Measurements from ENCODE around the gene KCTD6.
"Not testable (repeated sequence)": the region's sequence is repeated elsewhere in the genome, so short reads cannot be mapped to it uniquely, and the experiment has no call there.

Gene KCTD6

GRCh38 chr3:58527440-58527839, 35.5 kb downstream of the KCTD6 start:
- not testable (repeated sequence) for DNase-seq

- no peak for DNase-seq
Observed at GRCh38 chr3:58528629-58529028, 36.7 kb downstream of the KCTD6 start.

GRCh38 chr3:58529516-58530353, 37.8 kb downstream of the KCTD6 start:
- peak; percentile 85 for DNase-seq

- no peak for DNase-seq
Observed at GRCh38 chr3:58530354-58530865, 38.5 kb downstream of the KCTD6 start.

GRCh38 chr3:58531555-58531954, 39.7 kb downstream of the KCTD6 start:
- DNase-seq: no peak

- DNase-seq: peak; percentile 50
Observed at GRCh38 chr3:58531956-58532355, 40.1 kb downstream of the KCTD6 start.

GRCh38 chr3:58532794-58533220, 40.9 kb downstream of the KCTD6 start:
- DNase-seq: peak; percentile 89

- no peak for DNase-seq
Observed at GRCh38 chr3:58534592-58535494, 42.9 kb downstream of the KCTD6 start.

GRCh38 chr3:58535531-58536500, 43.9 kb downstream of the KCTD6 start:
- DNase-seq: peak; percentile 49

- DNase-seq: no peak
Observed at GRCh38 chr3:58536501-58537411, 44.9 kb downstream of the KCTD6 start, which contains the start of gene ACOX2. Gene ACOX2, minus strand, starts transcription at chr3:58537190. Its CDS starts 2,084 bp downstream, at chr3:58535106.

- no peak for DNase-seq
Observed at GRCh38 chr3:58537412-58538301, 45.8 kb downstream of the KCTD6 start.

- DNase-seq: no peak
Observed at GRCh38 chr3:58539626-58540025, 47.7 kb downstream of the KCTD6 start.

- DNase-seq: no peak
Observed at GRCh38 chr3:58540176-58540858, 48.4 kb downstream of the KCTD6 start.

GRCh38 chr3:58544541-58544940, 52.6 kb downstream of the KCTD6 start:
- no peak for DNase-seq

- no peak for DNase-seq
Observed at GRCh38 chr3:58551636-58552180, 59.8 kb downstream of the KCTD6 start.
